ENCODE data around the gene SRGAP3.
"Not testable (repeated sequence)": the region's sequence is repeated elsewhere in the genome, so short reads cannot be mapped to it uniquely, and the experiment has no call there.

Gene SRGAP3

DNA sequence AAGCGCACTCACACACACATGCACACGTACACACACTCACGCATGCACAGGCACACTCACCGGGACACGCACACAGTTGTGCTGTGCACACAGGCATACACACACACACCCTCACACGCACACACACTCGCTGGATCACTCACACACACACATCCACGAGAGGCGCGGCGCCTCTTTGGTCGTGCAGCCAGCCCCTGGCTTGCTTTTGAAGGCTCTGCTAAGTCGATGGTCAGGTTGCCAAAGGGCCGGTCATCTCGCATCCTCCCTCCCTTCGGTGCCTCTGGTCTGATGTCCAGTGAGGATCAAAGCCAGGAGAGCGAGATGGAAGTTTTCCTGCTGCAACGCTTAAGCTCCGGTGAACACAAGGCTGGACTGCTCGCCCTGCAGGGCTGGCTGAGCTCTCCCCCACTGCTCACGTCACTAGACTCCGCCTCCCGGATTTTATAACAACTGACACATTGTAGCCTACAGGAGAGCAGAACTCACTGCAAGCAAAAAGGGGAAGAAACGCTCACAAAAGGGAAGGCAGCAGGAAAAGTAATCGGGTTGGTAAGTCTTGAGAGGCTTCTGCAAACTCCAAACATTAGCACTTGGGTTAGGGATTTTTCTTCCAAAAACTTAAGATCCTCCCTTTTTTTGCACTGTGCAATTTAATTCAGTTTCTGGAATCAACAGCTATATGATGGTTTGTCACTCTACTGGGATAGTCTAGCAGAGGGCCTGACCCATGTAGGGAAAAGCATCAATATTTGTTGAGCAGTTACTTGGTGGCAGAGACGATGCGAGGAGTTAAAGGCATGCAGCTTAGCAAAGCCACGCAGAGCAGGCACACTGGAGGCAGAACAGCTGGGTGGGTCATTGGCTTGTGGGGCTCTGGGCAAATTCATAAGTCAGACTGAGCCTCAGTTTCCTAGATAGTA lies at the start of gene SRGAP3:
Gene SRGAP3, minus strand, starts transcription at position 374 of the 920 bp plus-strand sequence. CDS start 695 bp downstream, outside the sequence.
- Histone ChIP-seq H4K20me1 (ENCODE audit: insufficient read depth) (no peaks in the 10 kb centered on the region), H3K27ac (no peak within 1 kb of the TSS), H3K4me1 (ENCODE audit: low read depth, poor library complexity, severe bottlenecking) (no peaks in the 10 kb centered on the region), H3K4me3 (IDR thresholded peaks at IDR 0.05; ENCODE audit: insufficient read depth, low read depth, low read length) (no peak within 1 kb of the TSS), H3K9ac (no peak within 1 kb of the TSS), H3K4me2 (no peak within 1 kb of the TSS), H2AFZ (ENCODE audit: low read depth) (no peak within 1 kb of the TSS), H3K36me3 (ENCODE audit: insufficient read depth) (no peaks in the 10 kb centered on the region), H3K27me3 (ENCODE audit: insufficient read depth, low read depth) (no peaks in the 10 kb centered on the region), H3K79me2 (ENCODE audit: insufficient read depth, low read depth) (no peaks in the 10 kb centered on the region)
- TF ChIP-seq, protein P1, sequence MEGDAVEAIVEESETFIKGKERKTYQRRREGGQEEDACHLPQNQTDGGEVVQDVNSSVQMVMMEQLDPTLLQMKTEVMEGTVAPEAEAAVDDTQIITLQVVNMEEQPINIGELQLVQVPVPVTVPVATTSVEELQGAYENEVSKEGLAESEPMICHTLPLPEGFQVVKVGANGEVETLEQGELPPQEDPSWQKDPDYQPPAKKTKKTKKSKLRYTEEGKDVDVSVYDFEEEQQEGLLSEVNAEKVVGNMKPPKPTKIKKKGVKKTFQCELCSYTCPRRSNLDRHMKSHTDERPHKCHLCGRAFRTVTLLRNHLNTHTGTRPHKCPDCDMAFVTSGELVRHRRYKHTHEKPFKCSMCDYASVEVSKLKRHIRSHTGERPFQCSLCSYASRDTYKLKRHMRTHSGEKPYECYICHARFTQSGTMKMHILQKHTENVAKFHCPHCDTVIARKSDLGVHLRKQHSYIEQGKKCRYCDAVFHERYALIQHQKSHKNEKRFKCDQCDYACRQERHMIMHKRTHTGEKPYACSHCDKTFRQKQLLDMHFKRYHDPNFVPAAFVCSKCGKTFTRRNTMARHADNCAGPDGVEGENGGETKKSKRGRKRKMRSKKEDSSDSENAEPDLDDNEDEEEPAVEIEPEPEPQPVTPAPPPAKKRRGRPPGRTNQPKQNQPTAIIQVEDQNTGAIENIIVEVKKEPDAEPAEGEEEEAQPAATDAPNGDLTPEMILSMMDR (conservative IDR thresholded peaks at IDR 0.05; ENCODE audit: low read depth, low read length): no peak

- no peaks in the 10 kb centered on the region for H3K79me2 ChIP-seq (ENCODE audit: insufficient read depth, low read depth)
- no peak overlapping the region for H3K9ac ChIP-seq
- H3K27me3 ChIP-seq (ENCODE audit: insufficient read depth, low read depth): no peaks in the 10 kb centered on the region
- no peak overlapping the region for H3K4me2 ChIP-seq
- TF ChIP-seq, protein P1 (conservative IDR thresholded peaks at IDR 0.05; ENCODE audit: low read depth, low read length): no peak
- no peaks in the 10 kb centered on the region for H4K20me1 ChIP-seq (ENCODE audit: insufficient read depth)
- no peaks in the 10 kb centered on the region for H3K36me3 ChIP-seq (ENCODE audit: insufficient read depth)
- H3K4me1 ChIP-seq (ENCODE audit: low read depth, poor library complexity, severe bottlenecking): no peaks in the 10 kb centered on the region
- no peak overlapping the region for H2AFZ ChIP-seq (ENCODE audit: low read depth)
- no peak overlapping the region for H3K27ac ChIP-seq
- no peak overlapping the region for H3K4me3 ChIP-seq (IDR thresholded peaks at IDR 0.05; ENCODE audit: insufficient read depth, low read depth, low read length)
Observed at GRCh38 chr3:9298236-9298635, 48.8 kb upstream of the SRGAP3 start.

GRCh38 chr3:9296241-9296640 lies 46.8 kb upstream of the SRGAP3 start:
- no peaks in the 10 kb centered on the region for H4K20me1 ChIP-seq (ENCODE audit: insufficient read depth)

DNA sequence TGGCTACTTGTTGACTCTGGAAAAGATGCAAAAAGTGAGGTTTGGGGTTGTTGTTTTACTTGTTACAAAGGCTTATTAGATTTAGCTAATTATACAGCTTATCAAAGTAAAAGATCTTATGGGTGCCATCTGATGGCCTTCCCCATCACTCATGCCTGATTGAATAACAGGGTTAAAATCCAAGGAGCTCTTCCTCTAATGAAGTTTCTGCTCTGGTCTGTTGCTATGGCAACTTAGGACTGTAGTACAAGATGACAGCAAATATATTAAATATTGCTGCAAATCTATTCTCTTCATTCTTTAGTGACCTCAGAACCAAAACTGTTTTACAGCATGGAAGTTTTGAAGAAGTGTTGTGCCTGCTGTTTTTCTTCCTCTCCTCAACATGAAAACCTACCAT lies 45.6 kb upstream of the SRGAP3 start:
- TF ChIP-seq, protein P1 (conservative IDR thresholded peaks at IDR 0.05; ENCODE audit: low read depth, low read length): no peak
- H3K4me3 ChIP-seq (IDR thresholded peaks at IDR 0.05; ENCODE audit: insufficient read depth, low read depth, low read length): no peak overlapping the region
- no peaks in the 10 kb centered on the region for H3K79me2 ChIP-seq (ENCODE audit: insufficient read depth, low read depth)
- no peak overlapping the region for H3K9ac ChIP-seq
- H3K36me3 ChIP-seq (ENCODE audit: insufficient read depth): no peaks in the 10 kb centered on the region
- no peak overlapping the region for H2AFZ ChIP-seq (ENCODE audit: low read depth)
- no peaks in the 10 kb centered on the region for H4K20me1 ChIP-seq (ENCODE audit: insufficient read depth)
- H3K27me3 ChIP-seq (ENCODE audit: insufficient read depth, low read depth): no peaks in the 10 kb centered on the region
- no peaks in the 10 kb centered on the region for H3K4me1 ChIP-seq (ENCODE audit: low read depth, poor library complexity, severe bottlenecking)
- H3K4me2 ChIP-seq: no peak overlapping the region
- no peak overlapping the region for H3K27ac ChIP-seq

More at GRCh38 chr3:9296241-9296640, 46.8 kb upstream of the SRGAP3 start:
- H3K36me3 ChIP-seq (ENCODE audit: insufficient read depth): no peaks in the 10 kb centered on the region
- no peaks in the 10 kb centered on the region for H3K4me1 ChIP-seq (ENCODE audit: low read depth, poor library complexity, severe bottlenecking)
- no peak overlapping the region for H3K27ac ChIP-seq
- no peaks in the 10 kb centered on the region for H3K27me3 ChIP-seq (ENCODE audit: insufficient read depth, low read depth)
- H2AFZ ChIP-seq (ENCODE audit: low read depth): no peak overlapping the region
- H3K9ac ChIP-seq: no peak overlapping the region
- no peak overlapping the region for H3K4me2 ChIP-seq
- TF ChIP-seq, protein P1 (conservative IDR thresholded peaks at IDR 0.05; ENCODE audit: low read depth, low read length): no peak
- no peak overlapping the region for H3K4me3 ChIP-seq (IDR thresholded peaks at IDR 0.05; ENCODE audit: insufficient read depth, low read depth, low read length)
- no peaks in the 10 kb centered on the region for H3K79me2 ChIP-seq (ENCODE audit: insufficient read depth, low read depth)

DNA sequence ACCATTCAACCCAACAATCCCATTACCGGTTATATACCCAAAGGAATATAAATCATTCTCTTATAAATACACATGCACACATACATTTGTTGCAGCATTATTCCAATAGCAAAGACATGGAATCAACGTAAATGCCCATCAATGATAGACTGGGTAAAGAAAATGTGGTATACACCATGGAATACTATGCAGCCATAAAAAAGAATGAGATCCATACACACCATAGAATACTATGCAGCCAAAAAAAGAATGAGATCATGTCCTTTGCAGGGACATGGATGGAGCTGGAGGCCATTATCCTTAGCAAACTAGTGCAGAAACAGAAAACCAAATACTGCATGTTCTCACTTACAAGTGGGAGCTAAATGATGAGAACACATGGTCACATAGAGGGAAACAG lies 44.5 kb upstream of the SRGAP3 start:
- not testable (repeated sequence) for H2AFZ ChIP-seq (ENCODE audit: low read depth); H4K20me1 ChIP-seq (ENCODE audit: insufficient read depth); H3K27ac ChIP-seq; H3K79me2 ChIP-seq (ENCODE audit: insufficient read depth, low read depth); H3K9ac ChIP-seq; H3K36me3 ChIP-seq (ENCODE audit: insufficient read depth); H3K4me2 ChIP-seq; H3K4me3 ChIP-seq (IDR thresholded peaks at IDR 0.05; ENCODE audit: insufficient read depth, low read depth, low read length); H3K4me1 ChIP-seq (ENCODE audit: low read depth, poor library complexity, severe bottlenecking); H3K27me3 ChIP-seq (ENCODE audit: insufficient read depth, low read depth)

Measured in KMS-11 (cell line).